SK-N-SH treated with all-trans-retinoic acid at 6 μM for 48 hours (cell line): ENCODE data around the gene GSKIP.

ENCODE experiments used
- CSRNP3 ChIP-seq: fragments of 250-450 bp; sonication (Bioruptor Pico); IDR thresholded peaks from 2 replicates; pipeline ENCODE4 v1.5.1; 2021; ENCODE audit warnings: mild to moderate bottlenecking, moderate library complexity
- ESRRG ChIP-seq: fragments of 250-450 bp; sonication (Bioruptor Pico); IDR thresholded peaks from 2 replicates; pipeline ENCODE4 v1.6.1; 2021; ENCODE audit warnings: mild to moderate bottlenecking
- GLIS3 ChIP-seq: fragments of 250-450 bp; sonication (Bioruptor Pico); IDR thresholded peaks from 2 replicates; pipeline ENCODE4 v1.5.0; 2020; ENCODE audit warnings: mild to moderate bottlenecking, moderate library complexity
- RARB ChIP-seq: fragments of 250-450 bp; sonication (Bioruptor Pico); IDR thresholded peaks from 2 replicates; pipeline ENCODE4 v1.8.0; 2021; ENCODE audit warnings: mild to moderate bottlenecking, moderate library complexity
- TOX ChIP-seq: fragments of 250-450 bp; sonication (Bioruptor Pico); IDR thresholded peaks from 2 replicates; pipeline ENCODE4 v1.8.0; 2021; ENCODE audit warnings: mild to moderate bottlenecking, moderate library complexity, borderline replicate concordance
- ZFP30 ChIP-seq: fragments of 450-650 bp; formaldehyde crosslinking; IDR thresholded peaks from 2 replicates; pipeline ENCODE4 v1.5.0; 2022; ENCODE audit warnings: mild to moderate bottlenecking, moderate library complexity
- ZNF565 ChIP-seq: fragments of 450-650 bp; formaldehyde crosslinking; conservative IDR thresholded peaks from 2 replicates; pipeline ENCODE4 v1.5.0; 2020; ENCODE audit warnings: low read depth, mild to moderate bottlenecking, moderate library complexity

- no peak for TF ChIP-seq ESRRG
- no peak for TF ChIP-seq GLIS3 (CRISPR knock-in tag)
- no peak for TF ChIP-seq CSRNP3 (CRISPR knock-in tag)
- no peak for TF ChIP-seq TOX (CRISPR knock-in tag)
- TF ChIP-seq ZFP30 (CRISPR knock-in tag), result no peak
- no peak for TF ChIP-seq RARB
- no peak for TF ChIP-seq ZNF565
Observed at GRCh38 chr14:96398921-96399320, 35.6 kb downstream of the GSKIP start.
